Measurements from ENCODE around the gene DENND1A. TPM values are rescaled to one million over a fixed set of nuclear protein-coding genes. Genes with fewer than 3 reads are reported as not detected.

The DENND1A gene
- total and polyA plus RNA-seq, 4 donors = 7.9 to 22.0 (median 13.9) TPM

- Histone ChIP-seq H3K4me1 (ENCODE audit: control insufficient read depth in 4 of 4, insufficient read depth in 4 of 4, low read length in 3 of 4) (no peaks in the 10 kb centered on the region), H3K9me3 (ENCODE audit: control insufficient read depth in 4 of 4, low read length in 3 of 4) (no peaks in the 10 kb centered on the region), H3K27ac (ENCODE audit: low read depth in 1 of 2, low read length in 2 of 2) (no peak overlapping the region), H3K27me3 (ENCODE audit: control insufficient read depth in 4 of 4, insufficient read depth in 4 of 4, low read length in 3 of 4) (no peaks in the 10 kb centered on the region), H3K9ac (ENCODE audit: low read depth in 1 of 2, low read length in 2 of 2) (no peak overlapping the region), H3K4me3 (ENCODE audit: low read depth in 1 of 3, low read length in 3 of 3) (no peak overlapping the region), H3K36me3 (ENCODE audit: control insufficient read depth in 4 of 4, insufficient read depth in 3 of 4, low read depth in 1 of 4, low read length in 3 of 4) (no peaks in the 10 kb centered on the region)
- DNase-seq (ENCODE audit: low spot score) = no peak
- 66% methylated on average over 11 of the region's 11 CpGs for WGBS
- no peak for TF ChIP-seq JUND (IDR thresholded peaks at IDR 0.05)
- no peak for TF ChIP-seq REST (IDR thresholded peaks at IDR 0.05)
- no peak for TF ChIP-seq EGR1 (IDR thresholded peaks at IDR 0.05; ENCODE audit: low read depth in 2 of 2)
- no peak for TF ChIP-seq TAF1 (conservative IDR thresholded peaks at IDR 0.05)
- no peak for TF ChIP-seq FOXA1 (IDR thresholded peaks at IDR 0.05)
- no peak for TF ChIP-seq HNF4G (IDR thresholded peaks at IDR 0.05)
- no peak for TF ChIP-seq FOXA2 (IDR thresholded peaks at IDR 0.05)
- no peak for TF ChIP-seq CTCF (IDR thresholded peaks at IDR 0.05; ENCODE audit: low read depth, low read length, missing input control)
- TF ChIP-seq RAD21 (IDR thresholded peaks at IDR 0.05) = no peak
- no peak for TF ChIP-seq GABPA (IDR thresholded peaks at IDR 0.05 in 1 of 2, conservative IDR thresholded peaks at IDR 0.05 in 1 of 2)
- no peak for TF ChIP-seq ATF3 (IDR thresholded peaks at IDR 0.05)
- TF ChIP-seq ZBTB33 (IDR thresholded peaks at IDR 0.05) = no peak
- TF ChIP-seq YY1 (IDR thresholded peaks at IDR 0.05) = no peak
- no peak for TF ChIP-seq SP1 (IDR thresholded peaks at IDR 0.05)
- no peak for TF ChIP-seq NR2F2 (IDR thresholded peaks at IDR 0.05)
Observed at GRCh38 chr9:123361731-123362510, 568.0 kb downstream of the DENND1A start.
